GM18951 (cell line): ENCODE measurements around the gene SYNGR2.
A peak's percentile ranks its signal among the peaks of the same experiment; 100 is the strongest.

Source experiments
- POLR2A ChIP-seq: IDR thresholded peaks from 4 replicates; pipeline ENCODE4 v1.6.1; 2011; ENCODE audit warnings: mild to moderate bottlenecking; ENCODE audit not compliant: insufficient read length, insufficient read depth; ENCODE audit errors: extremely low read depth
- in situ Hi-C: fragments of 300-500 bp; cut with MboI; formaldehyde crosslinking; loops from one replicate; pipeline ENCODE4 v1.12.0; 2022; ENCODE audit warnings: low sequenced_read_pairs, mixed read lengths, inconsistent platforms; ENCODE audit not compliant: unreplicated experiment

The SYNGR2 gene

DNA sequence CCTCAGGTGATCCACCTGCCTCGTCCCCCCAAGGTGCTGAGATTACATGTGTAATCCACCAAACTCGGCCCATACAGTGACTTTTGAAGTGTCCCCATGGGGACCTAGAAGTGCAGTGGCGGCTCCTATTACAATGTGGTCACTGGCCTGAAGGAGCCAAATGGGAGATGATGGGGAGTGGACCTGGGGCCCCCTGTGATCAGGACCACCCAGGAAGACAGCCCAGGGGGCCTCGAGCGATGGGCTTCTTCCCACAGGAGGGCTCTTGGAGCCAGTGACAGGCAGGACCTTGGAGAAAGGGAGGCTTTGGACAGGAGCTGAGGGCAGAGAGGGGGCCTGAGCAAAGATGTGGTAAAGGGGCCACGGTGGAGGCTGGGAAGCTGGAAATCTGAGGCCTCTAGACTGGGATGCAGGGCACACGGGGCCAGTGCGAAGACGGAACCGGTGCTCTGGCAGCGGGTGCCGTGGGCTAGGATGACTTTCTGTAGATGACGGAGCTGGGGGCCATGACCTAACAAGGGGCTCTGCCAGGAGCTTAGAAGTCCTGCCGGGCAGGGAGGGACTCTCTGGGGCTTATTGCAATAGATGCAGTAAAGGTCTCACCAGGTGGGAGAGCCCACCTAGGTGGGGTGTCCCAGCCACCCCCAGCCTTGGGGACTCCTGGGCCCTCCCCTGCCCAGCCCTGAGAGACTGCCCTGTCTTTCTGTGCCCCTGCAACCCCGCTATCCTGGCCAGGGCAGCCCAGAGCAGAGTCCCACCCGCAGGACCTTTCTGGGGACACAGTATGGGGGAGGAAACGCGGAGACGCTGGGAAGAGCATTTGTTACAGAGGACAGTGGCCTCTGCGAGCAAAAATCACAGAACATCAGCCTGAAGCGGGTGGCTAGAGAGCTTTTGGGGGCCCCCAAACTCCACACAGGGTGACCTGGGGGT lies 24.9 kb upstream of the SYNGR2 start:
- in situ Hi-C loops = no loop called here
- no peak for TF ChIP-seq POLR2A

GRCh38 chr17:78144147-78144719 lies 24.1 kb upstream of the SYNGR2 start:
- in situ Hi-C loops = no loop called here
- peak; percentile 10 for TF ChIP-seq POLR2A

DNA sequence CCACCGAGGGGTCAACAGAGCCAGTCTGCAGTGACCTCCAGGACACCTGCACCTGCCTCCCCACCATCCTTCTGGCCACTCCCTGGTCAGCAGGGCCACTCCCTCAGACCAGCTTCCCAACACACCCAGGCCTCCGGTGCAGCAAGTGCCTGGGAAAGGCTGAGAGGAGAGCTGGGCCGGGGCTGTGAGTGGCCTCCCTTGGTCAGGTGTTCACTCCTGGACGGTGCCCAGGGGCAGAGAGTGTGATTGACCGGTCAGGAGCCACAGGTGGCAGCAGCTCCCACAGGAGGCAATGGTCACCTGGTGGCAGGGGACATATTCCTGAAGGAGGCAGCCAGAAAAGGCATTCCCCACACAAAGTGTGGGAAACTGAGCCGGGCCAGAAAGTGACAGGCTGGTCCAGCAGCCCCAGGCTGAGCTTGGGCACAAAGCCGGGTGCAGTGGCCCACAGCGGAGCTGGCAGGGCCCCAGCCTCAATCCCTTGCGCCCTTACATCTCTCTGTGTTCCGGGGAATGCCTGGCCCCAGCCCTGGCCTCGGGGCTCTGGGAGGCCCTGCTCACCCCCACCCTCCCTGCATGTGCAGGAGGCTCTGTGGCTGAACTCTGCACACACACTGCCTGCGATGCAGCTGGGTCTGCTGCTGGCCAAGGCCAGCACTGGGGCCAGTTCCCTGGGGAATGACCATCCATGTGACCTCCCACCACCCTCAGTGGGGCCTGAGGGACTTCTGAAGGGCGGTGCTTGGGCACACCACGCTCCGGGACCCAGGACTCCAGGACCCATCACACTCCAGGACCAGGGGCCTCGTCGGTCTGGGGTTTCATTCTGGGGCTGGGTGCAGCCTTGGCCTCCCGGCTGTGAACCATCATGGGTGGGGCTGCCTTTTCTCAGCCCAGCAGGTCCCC lies 23.4 kb upstream of the SYNGR2 start:
- in situ Hi-C loops = no loop called here
- TF ChIP-seq POLR2A = peak; percentile 4

GRCh38 chr17:78146471-78146869 lies 21.9 kb upstream of the SYNGR2 start:
- in situ Hi-C loops = no loop called here
- TF ChIP-seq POLR2A = no peak

GRCh38 chr17:78146881-78147280 lies 21.5 kb upstream of the SYNGR2 start:
- TF ChIP-seq POLR2A = no peak

GRCh38 chr17:78147315-78147998 lies 20.9 kb upstream of the SYNGR2 start:
- TF ChIP-seq POLR2A = peak; percentile 9

More at GRCh38 chr17:78146881-78147280, 21.5 kb upstream of the SYNGR2 start:
- in situ Hi-C loops = no loop called here

GRCh38 chr17:78148286-78149016 lies 19.9 kb upstream of the SYNGR2 start:
- in situ Hi-C loops = no loop called here
- TF ChIP-seq POLR2A = no peak

More at GRCh38 chr17:78147315-78147998, 20.9 kb upstream of the SYNGR2 start:
- in situ Hi-C loops = no loop called here

- no peak for TF ChIP-seq POLR2A
- in situ Hi-C loops = no loop called here
Measured at GRCh38 chr17:78151514-78152008, 16.8 kb upstream of the SYNGR2 start.

DNA sequence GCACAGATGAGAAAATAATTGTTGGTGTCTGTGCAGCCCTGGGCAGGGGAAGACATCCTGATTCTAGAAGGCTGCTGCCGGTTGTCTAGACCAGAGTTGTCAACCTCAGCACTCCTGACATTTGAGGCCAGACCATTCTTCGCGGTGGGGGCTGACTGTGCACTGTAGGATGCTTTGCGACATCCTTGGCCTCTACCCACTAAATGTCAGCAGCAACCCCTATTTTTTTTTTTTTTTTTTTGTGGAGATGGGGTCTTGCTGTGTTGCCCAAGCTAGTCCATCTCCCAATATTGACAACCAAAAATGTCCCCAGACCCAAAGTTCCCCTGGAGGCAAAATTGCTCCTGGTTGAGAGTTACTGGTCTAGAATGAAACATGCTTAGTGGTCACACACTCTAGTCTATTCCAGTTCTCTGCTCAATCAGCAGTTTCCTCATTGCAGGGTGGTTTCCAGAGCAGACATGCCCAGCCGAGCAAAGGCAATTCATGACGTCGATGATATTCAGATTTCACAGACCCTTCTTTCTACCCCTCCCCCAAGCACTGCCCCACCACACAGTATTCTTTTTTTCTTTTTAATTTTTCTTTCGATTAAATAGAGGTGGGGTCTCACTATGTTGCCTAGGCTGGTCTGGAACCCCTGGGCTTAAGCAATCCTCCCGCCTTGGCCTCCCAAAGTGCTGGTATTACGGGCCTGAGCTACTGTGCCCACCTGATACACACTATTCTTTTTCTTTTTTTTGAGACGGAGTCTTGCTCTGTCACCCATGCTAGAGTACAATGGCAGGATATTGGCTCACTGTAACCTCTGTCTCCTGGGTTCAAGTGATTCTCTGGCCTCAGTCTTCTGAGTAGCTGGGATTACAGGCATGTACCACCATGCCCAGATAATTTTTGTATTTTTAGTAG lies 13.2 kb upstream of the SYNGR2 start:
- peak; percentile 48 for TF ChIP-seq POLR2A
- in situ Hi-C loops = no loop called here

GRCh38 chr17:78159575-78160158 lies 8.7 kb upstream of the SYNGR2 start:
- no peak for TF ChIP-seq POLR2A
- in situ Hi-C loops = no loop called here

- in situ Hi-C loops = no loop called here
- no peak for TF ChIP-seq POLR2A
Measured at GRCh38 chr17:78163881-78164747, 4.3 kb upstream of the SYNGR2 start.
